GM12878 (cell line): ENCODE measurements around the gene SNX22. TPM values are rescaled to one million over a fixed set of nuclear protein-coding genes. Genes with fewer than 3 reads are reported as not detected.

Source experiments
- ATAC-seq: fragments of 200-7000 bp; cut with Tn5 transposase; 3 replicates; pipeline ENCODE4 v1.9.1; 2020; ENCODE audit warnings: mild to moderate bottlenecking, moderate library complexity
- BruUV-seq: library from RNA; stranded (reverse); fragments of 400-500 nt; replicated peaks from 2 replicates; lab custom pipeline; 2021; lab: Mats Ljungman, UMichigan
- CTCF ChIA-PET: fragments of 300-600 bp; sonication (Branson Sonifier 250); formaldehyde crosslinking; extraction: SDS; loops from one replicate; lab custom pipeline; 2021; ENCODE audit warnings: inconsistent platforms; lab: Yijun Ruan, JAX
- POLR2A ChIA-PET: fragments of 350-600 bp; formaldehyde crosslinking; extraction: SDS; loops from one replicate; lab custom pipeline; 2021; ENCODE audit warnings: inconsistent platforms; lab: Charles Lee
- RAD21 ChIA-PET: fragments of 300-600 bp; sonication (Branson Sonifier 250); formaldehyde crosslinking; loops from one replicate; lab custom pipeline; 2023; ENCODE audit warnings: antibody characterized with exemption; ENCODE audit not compliant: unreplicated experiment; lab: Charles Lee
- SMC1A ChIA-PET: fragments of 300-600 bp; sonication (Branson Sonifier 250); formaldehyde crosslinking; loops from one replicate; lab custom pipeline; 2023; ENCODE audit not compliant: unreplicated experiment, uncharacterized antibody; lab: Charles Lee
- DNase-seq: peaks from one replicate; pipeline ENCODE4 v3.0.0-alpha.2; 2011; ENCODE audit warnings: low read depth, low spot score
- FAIRE-seq: peaks from 3 replicates; lab custom pipeline; 2011; peaks lifted over from hg19 to GRCh38; lab: Jason Lieb, UNC
- H2AFZ ChIP-seq: 2 replicates; pipeline ENCODE4 v1.6.0; 2011; ENCODE audit warnings: low read depth, low read length, control low read depth; ENCODE audit not compliant: control insufficient read depth
- H3K27ac ChIP-seq: 2 replicates; pipeline ENCODE4 v1.5.1; 2011; ENCODE audit warnings: control low read depth; ENCODE audit not compliant: control insufficient read depth, insufficient read depth
- H3K27me3 ChIP-seq, 2 experiments: replicated peaks in 1 of 2; 2 replicates each; pipeline versions ENCODE4 v1.6.0 to v1.6.1; 2011; ENCODE audit warnings: low read length in 1 of 2; ENCODE audit not compliant: control insufficient read depth in 2 of 2, insufficient read depth in 2 of 2
- H3K36me3 ChIP-seq, 2 experiments: 2 replicates each; pipeline ENCODE4 v1.5.1; 2011; ENCODE audit warnings: low read length in 1 of 2; ENCODE audit not compliant: control insufficient read depth in 2 of 2, insufficient read depth in 2 of 2
- H3K4me1 ChIP-seq: 2 replicates; pipeline ENCODE4 v1.6.1; 2011; ENCODE audit warnings: mild to moderate bottlenecking, low read length, moderate library complexity, mixed read lengths; ENCODE audit not compliant: control insufficient read depth, insufficient read depth
- H3K4me2 ChIP-seq: 2 replicates; pipeline ENCODE4 v1.6.0; 2011; ENCODE audit warnings: control low read depth; ENCODE audit not compliant: control insufficient read depth, insufficient read depth
- H3K4me3 ChIP-seq: fragments of 200-600 bp; sonication (generic); 2 replicates; pipeline ENCODE4 v1.5.1; 2016
- H3K79me2 ChIP-seq: 2 replicates; pipeline ENCODE4 v1.6.0; 2011; ENCODE audit warnings: low read length; ENCODE audit not compliant: control insufficient read depth, insufficient read depth
- H3K9ac ChIP-seq: 2 replicates; pipeline ENCODE4 v1.8.0; 2011; ENCODE audit warnings: low read length, control low read depth, mixed read lengths; ENCODE audit not compliant: control insufficient read depth, insufficient read depth
- H3K9me3 ChIP-seq: replicated peaks from 3 replicates; pipeline ENCODE4 v1.5.1; 2011; ENCODE audit warnings: mild to moderate bottlenecking, low read length; ENCODE audit not compliant: control insufficient read depth, insufficient read depth
- H4K20me1 ChIP-seq: 2 replicates; pipeline ENCODE4 v1.6.0; 2011; ENCODE audit not compliant: control insufficient read depth, insufficient read depth
- E2F8 ChIP-seq: fragments of 450-650 bp; IDR thresholded peaks from 2 replicates; pipeline ENCODE4 v1.6.1; 2018; ENCODE audit warnings: mild to moderate bottlenecking, low read depth, moderate library complexity; ENCODE audit not compliant: partially characterized antibody
- EP300 ChIP-seq, 2 experiments: fragments of 150-350 bp in 1 of 2; IDR thresholded peaks; 2 replicates each; pipeline ENCODE4 v1.6.1; 2011 to 2012; ENCODE audit warnings: low read depth in 2 of 2, low read length in 2 of 2, borderline replicate concordance in 1 of 2, improper control_type of control experiment in 1 of 2, inconsistent platforms in 1 of 2; ENCODE audit not compliant: control insufficient read depth in 1 of 2
- HDAC2 ChIP-seq: fragments of 200-600 bp; sonication (generic); IDR thresholded peaks from 2 replicates; pipeline ENCODE4 v1.6.1; 2017
- NBN ChIP-seq: fragments of 450-650 bp; IDR thresholded peaks from 2 replicates; pipeline ENCODE4 v1.6.1; 2016
- NFYA ChIP-seq: IDR thresholded peaks from 2 replicates; pipeline ENCODE4 v1.6.1; 2011; ENCODE audit warnings: low read depth, mild to moderate bottlenecking, low read length, improper control_type of control experiment, borderline replicate concordance
- PKNOX1 ChIP-seq: fragments of 450-650 bp; IDR thresholded peaks from 2 replicates; pipeline ENCODE4 v1.6.1; 2016; ENCODE audit warnings: mild to moderate bottlenecking
- RBBP5 ChIP-seq: fragments of 200-600 bp; sonication (generic); conservative IDR thresholded peaks from 2 replicates; pipeline ENCODE4 v1.6.1; 2016
- SMARCA5 ChIP-seq: fragments of 450-650 bp; IDR thresholded peaks from 2 replicates; pipeline ENCODE4 v1.6.1; 2017; ENCODE audit warnings: mild to moderate bottlenecking
- SREBF2 ChIP-seq: IDR thresholded peaks from 2 replicates; pipeline ENCODE4 v1.6.1; 2012; ENCODE audit warnings: mild to moderate bottlenecking, low read length
- ZSCAN29 ChIP-seq: fragments of 450-650 bp; IDR thresholded peaks from 2 replicates; pipeline ENCODE4 v1.6.1; 2017; ENCODE audit warnings: mild to moderate bottlenecking, moderate library complexity
- WGBS: methylation state at CpG from one replicate; pipeline ENCODE4 v1.1.6; 2016; ENCODE audit warnings: low lambda C conversion rate; ENCODE audit not compliant: insufficient replicate concordance, insufficient coverage; ENCODE audit errors: missing lambda C conversion rate; 5-methylcytosine and 5-hydroxymethylcytosine counted together
- in situ Hi-C: fragments of 300-500 bp; cut with MboI; formaldehyde crosslinking; loops from 9 replicates; pipeline ENCODE4 v1.14.3; 2018; ENCODE audit warnings: mixed read lengths
- intact Hi-C: fragments of 100-400 bp; cut with micrococcal nuclease; formaldehyde crosslinking; loops from one replicate; pipeline ENCODE4 v1.14.2; 2022; ENCODE audit not compliant: unreplicated experiment
- polyA plus RNA-seq, 11 experiments: library from polyadenylated mRNA; depleted of rRNA in 4 of 11; unstranded in 6 of 11; stranded (reverse) in 5 of 11; fragments of >200 nt; fragmentation: Nextera tagmentation in 4 of 11; fragmentation: Illumina TruSeq in 1 of 11; extraction: Ambion mirVana in 4 of 11; extraction: Trizol in 1 of 11; gene quantifications; 1 replicate in 1 of 11; 2 replicates in 10 of 11; pipeline versions ENCODE4 v1.2.1 to v1.2.3, GENCODE V29; 2011 to 2016; ENCODE audit warnings: inconsistent platforms in 2 of 11, missing spikeins in 2 of 11, low read depth in 1 of 11
- total RNA-seq, 4 experiments: library from RNA; depleted of rRNA in 3 of 4; stranded (reverse); fragments of >200 nt in 3 of 4; fragmentation: Illumina TruSeq in 1 of 4; extraction: Trizol in 1 of 4; gene quantifications; 2 replicates each; pipeline versions ENCODE4 v1.2.1 to v1.2.3, GENCODE V29; 2013 to 2021

The SNX22 gene
- total and polyA plus RNA-seq, 10 of the 15 experiments (the other 5 are each of a cell fraction or from before 2014, with no cell fraction given) = 4.4 to 29.0 (median 8.7) TPM

- no peaks in the 10 kb centered on the region for H3K79me2 ChIP-seq
- no peaks in the 10 kb centered on the region for H4K20me1 ChIP-seq
- no peak for ATAC-seq
- no peak overlapping the region for H2AFZ ChIP-seq
- H3K27me3 ChIP-seq = no peaks in the 10 kb centered on the region
- intact Hi-C loops (no loop called here), in situ Hi-C loops (no loop called here)
- no peak overlapping the region for H3K27ac ChIP-seq
- no peaks in the 10 kb centered on the region for H3K4me1 ChIP-seq
- BruUV-seq = no TSS peak
- WGBS = 100% methylated on average over 7 of the region's 9 CpGs
- SMC1A ChIA-PET = no interaction called here
- POLR2A ChIA-PET = no interaction called here
- H3K9ac ChIP-seq = no peak overlapping the region
- H3K4me3 ChIP-seq = no peak overlapping the region
- no peak for TF ChIP-seq E2F8
- no peak for TF ChIP-seq PKNOX1
- no peak for TF ChIP-seq RBBP5
- TF ChIP-seq HDAC2 = no peak
- no peak for TF ChIP-seq SREBF2
- TF ChIP-seq NFYA = no peak
- TF ChIP-seq NBN = no peak
- TF ChIP-seq EP300 (IDR thresholded peaks at IDR 0.05; ENCODE audit: borderline replicate concordance in 1 of 2, control insufficient read depth in 1 of 2, low read depth in 2 of 2, low read length in 2 of 2) = no peak
- TF ChIP-seq ZSCAN29 = no peak
- TF ChIP-seq SMARCA5 = no peak
- no peaks in the 10 kb centered on the region for H3K9me3 ChIP-seq
- CTCF ChIA-PET = interaction anchor here (0.5 to 0.9 kb wide), 4 partner anchors 11 to 97 kb away, joined by 3 read pairs; no protein-coding TSS in a partner anchor
- no peak for FAIRE-seq
- no peak overlapping the region for H3K4me2 ChIP-seq
- H3K36me3 ChIP-seq = peaks cover 44 to 53% of the 10 kb centered on the region in 2 experiments
- RAD21 ChIA-PET = no interaction called here
- DNase-seq = no peak
Measured at GRCh38 chr15:64134345-64134829, 17.1 kb upstream of the SNX22 start.
